ENCODE measurements around the gene NUFIP2.
"Not testable (repeated sequence)": the region's sequence is repeated elsewhere in the genome, so short reads cannot be mapped to it uniquely, and the experiment has no call there.

NUFIP2 gene

DNA sequence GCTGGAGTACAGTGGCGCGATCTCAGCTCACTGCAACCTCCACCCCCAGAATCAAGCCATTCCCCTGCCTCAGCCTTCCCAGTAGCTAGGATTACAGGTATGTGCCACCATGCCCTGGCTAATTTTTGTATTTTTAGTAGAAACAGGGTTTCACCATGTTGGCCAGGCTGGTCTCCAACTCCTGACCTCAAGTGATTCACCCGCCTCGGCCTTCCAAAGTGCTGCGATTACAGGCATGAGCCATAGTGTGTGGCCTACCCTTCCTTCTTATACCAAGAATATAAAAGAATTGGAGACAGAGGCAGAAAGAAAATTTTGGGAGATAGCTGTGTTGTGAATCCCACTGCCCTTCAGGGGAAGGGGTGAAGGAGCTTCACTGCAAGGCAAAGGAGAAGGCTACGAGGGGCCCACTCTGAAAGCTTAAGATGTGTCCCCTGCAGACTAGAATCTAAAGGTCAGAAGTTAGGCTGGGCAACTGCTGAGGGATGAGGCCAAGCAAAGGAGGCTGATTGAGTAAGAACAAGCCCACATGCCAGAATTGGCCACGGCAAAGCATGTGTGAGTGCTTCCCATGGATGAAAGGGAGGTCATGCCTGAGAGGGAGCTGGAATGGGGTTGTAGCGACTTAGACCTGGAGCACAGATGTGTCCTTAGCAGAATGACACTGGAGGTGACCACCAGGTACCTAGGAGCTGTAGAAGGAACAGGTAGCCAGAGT is 55.7 kb downstream of the NUFIP2 start:
- DNase-seq: peak; percentile 44

DNA sequence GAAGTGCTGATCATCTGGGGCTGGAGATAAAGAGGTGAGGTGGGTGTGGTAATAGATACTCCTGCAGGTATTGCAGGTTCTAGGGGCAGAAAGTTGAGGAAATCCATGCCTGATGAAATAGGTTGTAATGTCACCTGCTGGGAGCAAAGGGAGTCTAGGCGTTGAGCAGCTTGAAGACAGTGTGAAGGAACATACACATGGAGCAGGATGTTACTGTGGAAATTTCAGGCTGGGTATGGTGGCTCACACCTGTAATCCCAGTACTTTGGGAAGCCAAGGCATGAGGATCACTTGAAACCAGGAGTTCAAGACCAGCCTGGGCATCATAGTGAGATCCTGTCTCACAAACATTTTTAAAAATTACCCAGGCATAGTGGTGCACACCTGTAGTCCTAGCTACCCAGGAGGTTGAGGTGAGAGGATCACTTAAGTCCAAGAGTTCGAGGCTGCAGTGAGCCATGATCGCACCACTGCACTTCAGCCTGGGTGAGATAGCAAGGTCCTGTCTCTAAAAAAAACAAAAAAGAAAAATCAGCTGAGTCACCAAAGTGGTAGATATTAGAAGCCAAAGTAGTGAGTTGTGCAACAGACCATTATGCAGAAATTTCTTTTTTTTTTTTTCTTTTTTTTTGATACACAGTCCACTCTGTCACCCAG is 56.3 kb downstream of the NUFIP2 start:
- peak; percentile 70 for DNase-seq

DNA sequence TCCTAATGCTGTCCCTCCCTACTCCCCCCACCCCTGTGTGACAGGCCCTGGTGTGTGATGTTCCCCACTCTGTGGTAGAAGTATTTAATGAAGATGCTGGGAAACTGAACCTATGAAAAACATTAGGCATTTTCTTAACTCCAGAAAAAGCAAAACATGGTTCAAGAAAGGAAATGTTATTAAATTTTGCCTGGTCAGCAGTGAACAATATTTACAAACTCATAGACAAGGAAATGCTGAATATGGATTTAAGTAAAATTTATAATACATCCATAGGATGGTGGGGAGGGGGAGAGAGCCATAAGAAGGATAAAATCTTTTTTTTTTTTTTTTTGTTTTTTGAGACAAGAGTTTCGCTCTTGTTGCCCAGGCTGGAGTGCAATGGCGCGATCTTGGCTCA is 58.0 kb downstream of the NUFIP2 start:
- DNase-seq: no peak

DNA sequence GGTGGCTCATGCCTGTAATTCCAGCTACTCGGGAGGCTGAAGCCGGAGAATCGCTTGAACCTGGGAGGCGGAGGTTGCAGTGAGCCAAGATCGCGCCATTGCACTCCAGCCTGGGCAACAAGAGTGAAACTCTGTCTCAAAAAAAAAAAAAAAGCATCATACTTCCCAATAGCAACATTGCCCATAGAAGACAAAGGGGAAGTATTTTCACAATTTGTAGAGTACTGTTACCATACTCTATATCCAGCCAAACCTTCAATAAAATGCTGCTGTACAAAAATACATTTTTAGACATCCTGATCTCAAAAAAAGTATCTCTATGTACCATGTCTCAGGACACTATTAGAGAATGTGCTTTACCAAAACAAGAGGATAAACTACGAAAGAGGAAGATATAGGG is 59.0 kb downstream of the NUFIP2 start:
- DNase-seq: not testable (repeated sequence)

DNA sequence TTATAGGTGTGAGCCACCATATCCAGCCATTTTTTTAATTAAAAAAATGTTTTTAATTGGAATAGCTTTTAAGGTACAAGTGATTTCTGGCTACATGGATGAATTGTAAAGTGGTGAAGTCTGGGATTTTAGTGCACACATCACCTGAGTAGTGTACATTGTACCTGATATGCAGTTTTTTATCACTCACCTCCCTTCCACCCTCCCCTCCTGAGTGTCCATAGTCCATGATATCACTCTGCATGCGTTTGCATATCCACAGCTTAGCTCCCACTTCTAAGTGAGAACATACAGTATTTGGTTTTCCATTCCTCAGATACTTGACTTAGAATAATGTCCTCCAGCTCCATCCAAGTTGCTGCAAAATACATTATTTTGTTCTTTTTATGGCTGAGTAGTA is 60.6 kb downstream of the NUFIP2 start:
- DNase-seq: no peak

DNA sequence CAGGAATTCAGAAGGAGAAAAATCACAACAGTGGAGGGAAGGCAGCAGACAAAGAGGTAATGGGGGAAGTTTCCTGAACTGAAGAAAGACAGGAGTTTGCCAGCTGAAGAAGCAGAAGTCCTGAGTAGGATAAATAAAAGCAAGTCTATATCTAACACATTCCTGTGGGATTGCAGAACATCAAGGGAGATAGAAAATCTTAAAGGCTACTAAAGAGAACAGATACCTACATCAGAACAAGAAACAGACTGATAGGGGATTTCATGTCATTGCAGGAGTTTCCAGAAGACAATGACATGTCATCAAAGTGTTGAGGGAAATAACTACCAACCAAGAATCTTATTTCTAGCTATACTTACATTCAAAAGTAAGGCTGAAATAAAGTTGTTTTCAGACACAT is 68.6 kb downstream of the NUFIP2 start:
- no peak for DNase-seq

DNA sequence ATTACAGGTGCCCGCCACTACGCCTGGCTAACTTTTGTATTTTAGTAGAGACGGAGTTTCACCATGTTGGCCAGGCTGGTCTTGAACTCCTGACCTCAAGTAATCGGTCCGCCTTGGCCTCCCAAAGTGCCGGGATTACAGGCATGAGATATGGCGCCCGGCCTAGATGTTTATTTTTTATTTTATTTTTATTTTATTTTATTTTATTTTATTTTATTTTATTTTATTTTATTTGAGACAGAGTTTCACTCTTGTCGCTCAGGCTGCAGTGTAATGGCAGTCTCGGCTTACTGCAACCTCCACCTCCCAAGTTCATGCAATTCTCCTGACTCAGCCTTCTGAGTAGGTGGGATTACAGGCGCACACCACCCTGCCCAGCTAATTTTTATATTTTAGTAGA is 72.6 kb downstream of the NUFIP2 start:
- not testable (repeated sequence) for DNase-seq

DNA sequence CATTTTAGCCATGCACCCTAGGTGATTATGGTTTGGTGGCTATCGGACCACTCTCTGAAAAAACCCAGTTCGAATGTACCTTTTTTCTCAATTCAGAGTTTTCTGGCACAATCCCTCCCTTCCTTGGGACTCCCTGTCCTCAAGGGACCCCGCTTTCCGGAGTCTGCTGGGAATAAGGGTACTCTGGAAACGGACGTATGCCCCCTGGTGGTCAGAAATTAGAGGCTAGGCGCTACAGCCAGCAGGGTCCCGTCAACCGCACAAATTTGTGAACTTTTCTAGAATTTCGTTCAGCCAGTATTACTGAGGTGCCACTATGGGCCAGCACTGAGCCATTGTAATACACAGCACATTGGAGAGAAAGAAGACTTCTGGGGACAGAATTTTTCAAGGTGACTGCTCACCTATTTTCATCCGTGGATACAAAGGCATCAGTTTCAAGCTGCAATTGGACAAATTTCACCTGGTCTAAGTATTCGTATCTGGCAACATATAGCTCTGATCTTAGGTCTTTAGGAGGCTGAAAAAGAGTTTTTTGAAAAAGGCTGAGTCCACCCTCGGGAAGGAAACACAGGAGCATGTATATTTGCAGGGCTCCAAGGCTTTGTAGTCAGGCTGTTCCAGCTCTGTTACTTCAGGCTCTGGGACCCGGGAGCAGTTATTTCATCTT is 74.4 kb downstream of the NUFIP2 start:
- DNase-seq: peak; percentile 81

DNA sequence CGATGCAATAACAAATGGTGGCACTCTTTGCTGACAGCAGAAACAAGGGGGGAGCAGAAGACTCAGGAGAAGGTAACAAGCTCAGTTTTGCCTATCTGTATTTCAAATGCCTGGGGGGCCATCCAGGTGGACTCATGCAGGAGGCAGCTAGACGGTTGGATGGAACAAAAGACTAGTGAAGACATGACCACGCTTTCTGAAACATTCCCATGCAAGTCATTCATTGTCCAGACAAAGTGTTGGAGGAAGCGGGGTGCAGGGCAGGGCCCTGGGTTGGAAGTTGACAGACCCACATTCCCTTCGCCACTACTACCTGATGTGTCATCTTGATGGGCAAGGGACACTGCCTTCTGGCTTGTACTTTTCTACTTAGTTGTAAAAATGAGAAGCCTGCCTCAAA is 77.1 kb downstream of the NUFIP2 start:
- no peak for DNase-seq

DNA sequence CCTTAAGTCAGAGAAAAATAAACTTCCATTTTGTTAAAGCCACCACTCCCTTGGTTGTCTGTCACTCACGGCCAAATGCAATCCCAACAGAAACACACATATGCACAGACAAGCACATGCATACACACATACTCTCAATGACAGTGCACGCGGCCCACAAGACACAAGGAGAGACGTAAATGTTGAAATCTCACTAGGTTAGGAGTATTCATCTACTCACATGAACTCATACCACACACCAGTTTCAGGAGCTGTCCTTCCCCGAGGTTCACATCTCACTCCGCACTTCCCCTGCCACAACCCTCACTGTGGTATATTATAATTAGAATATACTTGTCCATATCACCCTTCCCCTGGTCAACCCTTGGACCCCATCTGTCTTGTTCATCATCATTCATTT is 77.8 kb downstream of the NUFIP2 start:
- DNase-seq: no peak

DNA sequence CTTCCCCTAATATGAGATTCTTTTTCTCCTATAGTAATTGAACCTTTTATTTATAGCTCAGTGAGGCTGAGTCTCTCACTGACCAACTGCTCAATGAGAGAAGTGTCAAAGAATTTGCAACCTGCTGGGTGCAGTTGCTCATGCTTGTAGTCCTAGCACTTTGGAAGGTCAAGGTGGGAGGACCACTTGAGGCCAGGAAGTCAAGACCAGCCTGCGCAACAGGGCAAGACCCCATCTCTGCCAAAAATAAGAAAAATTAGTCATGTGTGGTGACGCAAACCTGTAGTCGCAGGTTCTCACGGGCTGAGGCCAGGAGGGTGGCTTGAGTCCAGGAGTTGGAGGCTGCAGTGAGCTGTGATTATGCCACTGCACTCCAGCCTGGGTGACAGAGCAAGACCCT is 78.2 kb downstream of the NUFIP2 start:
- peak; percentile 21 for DNase-seq

DNA sequence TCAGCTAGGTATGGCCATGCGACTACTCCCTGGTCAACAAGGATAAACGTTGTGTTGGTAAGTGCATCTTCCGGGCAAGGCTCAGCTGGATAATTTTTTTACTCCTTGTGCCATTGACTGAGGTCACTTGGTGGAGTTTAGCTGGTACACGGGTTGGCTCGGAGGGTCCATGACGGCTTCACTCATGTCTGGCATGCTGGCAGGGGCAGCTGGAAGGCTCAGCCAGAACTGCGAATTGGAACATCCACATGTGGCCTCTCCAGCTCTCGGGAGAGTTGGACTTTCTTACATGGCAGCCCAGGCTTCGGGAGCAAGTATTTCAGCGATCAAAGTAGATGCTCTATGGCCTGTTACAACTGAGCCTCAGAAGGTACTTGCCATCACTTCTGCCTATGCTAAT is 78.8 kb downstream of the NUFIP2 start:
- no peak for DNase-seq

DNA sequence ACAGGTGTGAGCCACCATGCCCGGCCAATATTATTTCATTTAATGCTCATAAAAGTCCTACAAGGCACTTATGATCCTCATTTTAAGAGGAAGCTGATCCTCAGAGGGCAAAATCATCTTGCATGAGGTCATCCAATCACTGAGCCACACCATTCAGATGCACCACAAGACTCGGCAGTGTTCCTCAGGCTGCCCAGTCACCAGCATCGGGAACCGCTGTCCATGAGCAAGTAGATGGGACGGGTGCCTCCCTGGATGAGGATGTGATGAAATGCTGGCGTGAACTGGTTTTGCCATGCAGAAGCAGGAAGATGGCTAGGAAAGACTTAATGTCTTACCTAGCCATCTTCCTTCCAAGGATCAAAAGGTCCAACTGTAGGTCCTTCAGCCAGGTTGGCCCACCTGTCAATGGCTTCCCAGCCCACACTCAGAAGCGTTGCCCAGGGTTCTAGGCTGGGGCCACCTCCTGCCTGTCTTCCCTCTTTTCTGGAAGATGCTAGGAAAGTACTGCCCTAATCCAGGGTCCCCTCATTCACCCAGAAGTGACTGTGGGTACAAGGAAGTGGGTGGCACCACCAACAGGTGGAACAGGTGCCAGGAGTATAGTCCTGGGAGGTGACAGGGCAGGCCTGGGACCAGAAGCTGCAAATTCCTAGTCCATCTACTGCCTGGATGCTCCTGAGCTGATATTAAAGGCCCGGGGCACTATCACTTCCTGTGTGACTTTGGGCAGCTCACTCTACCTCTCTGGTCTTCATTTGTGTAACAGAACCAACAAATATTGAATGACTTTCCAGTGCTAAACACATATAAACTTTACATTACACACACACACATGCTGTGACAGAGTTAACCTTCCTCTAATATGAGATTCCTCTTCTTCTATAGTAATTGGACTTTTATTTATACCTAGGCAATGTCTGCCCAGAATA is 79.5 kb downstream of the NUFIP2 start:
- peak; percentile 3 for DNase-seq

DNA sequence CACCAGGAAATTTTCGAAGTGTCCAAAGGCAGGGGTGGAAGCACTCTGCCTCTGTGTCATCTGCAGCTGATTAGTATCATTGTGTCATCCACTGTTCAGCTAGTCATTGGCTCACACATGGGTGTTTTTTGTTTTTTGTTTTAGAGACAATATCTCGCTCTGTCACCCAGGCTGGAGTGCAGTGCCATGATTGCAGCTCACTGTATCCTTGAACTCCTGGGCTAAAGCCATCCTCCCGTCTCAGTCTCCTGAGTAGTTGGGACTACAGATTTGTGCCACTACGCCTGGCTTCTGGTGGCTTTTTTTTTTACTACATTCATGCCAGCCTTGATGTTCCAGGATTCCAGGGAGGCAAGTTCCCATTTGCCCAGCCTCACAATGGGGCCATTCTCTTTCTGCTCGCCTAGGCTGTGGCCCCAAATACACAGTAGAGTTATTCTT is 81.2 kb downstream of the NUFIP2 start:
- DNase-seq: peak; percentile 19

DNA sequence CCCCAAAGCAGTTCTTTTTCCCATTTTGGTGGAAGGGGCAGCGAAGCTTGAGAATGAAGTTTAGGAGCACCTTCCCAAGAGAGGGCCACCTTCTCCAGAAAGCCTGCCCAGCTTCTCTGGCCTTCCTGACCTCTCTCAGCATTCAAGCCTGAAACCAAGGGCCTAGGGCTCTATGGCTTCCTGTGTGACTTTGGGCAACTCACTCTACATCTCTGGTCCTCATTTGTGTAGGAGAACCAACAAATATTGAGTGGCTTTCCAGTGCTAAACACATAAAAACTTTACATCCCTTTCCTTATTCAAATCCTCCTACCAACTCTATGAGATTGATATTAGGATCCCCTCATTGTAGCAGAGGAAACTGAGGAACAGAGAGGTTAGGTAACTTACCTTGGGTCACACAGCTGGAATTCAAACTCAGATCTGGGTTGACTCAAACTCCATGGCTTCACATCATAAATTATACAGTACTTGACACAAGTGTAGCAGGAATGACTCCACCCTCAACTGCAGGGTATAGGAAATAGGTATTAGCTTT is 81.8 kb downstream of the NUFIP2 start:
- DNase-seq: no peak

DNA sequence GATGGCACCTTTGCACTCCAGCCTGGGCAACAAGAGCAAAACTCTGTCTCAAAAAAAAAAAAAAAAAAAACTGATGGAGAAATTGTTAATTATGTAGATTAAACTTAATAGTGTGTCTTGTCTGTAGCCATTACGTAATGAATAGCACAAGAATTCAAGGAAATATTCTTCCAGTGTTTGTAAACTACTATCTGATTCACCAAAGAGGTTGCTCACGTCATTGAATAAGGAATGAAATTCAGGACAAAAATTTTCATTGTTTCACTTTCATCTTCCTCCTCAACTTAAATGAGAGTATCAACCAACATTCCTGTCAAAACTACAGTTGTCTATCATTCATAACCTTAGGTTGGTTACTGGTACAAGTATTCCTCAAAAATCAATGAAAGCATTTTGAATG is 83.1 kb downstream of the NUFIP2 start:
- DNase-seq: no peak

DNA sequence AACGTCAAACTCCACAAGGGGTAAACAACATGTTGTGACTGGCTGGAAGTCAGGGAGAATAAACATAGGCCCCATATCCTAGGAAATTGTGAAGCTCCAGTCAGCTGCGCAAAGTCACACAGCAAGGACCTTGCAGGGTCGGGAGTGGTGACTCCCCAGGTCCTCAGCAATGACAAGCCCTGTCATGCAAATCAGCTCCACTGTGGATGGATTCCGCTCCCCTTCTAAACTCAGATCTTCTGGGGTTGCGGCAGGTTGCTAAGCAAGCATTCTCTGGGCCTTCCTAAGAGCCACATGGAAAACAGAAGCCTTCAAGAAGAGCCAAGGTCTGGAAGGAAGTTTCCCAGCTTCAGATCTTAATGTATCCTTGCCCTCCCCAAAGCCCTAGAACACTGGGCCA is 84.9 kb downstream of the NUFIP2 start:
- no peak for DNase-seq

DNA sequence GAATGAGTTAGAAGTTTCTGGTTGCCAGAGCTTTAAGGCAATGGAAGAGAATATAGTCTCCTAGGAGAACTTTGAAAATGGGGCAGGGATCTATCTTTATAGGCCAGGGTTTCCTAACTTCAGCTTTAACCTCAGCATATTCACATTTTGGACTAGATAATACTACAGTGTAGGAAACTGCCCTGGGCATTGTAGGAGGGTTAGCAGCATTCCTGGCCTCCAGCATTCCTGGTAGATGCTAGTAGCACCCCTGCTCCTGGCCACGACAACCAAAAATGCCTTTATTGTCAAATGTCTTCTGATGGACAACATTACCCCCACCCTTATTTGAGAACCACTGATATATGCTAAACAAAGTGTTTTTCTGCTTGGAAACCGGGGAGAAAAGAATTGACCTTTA is 86.0 kb downstream of the NUFIP2 start:
- no peak for DNase-seq

Measured in fibroblast of skin of right biceps (primary cell).